Stimulated activated CD8-positive, alpha-beta memory T cell treated with anti-CD3 and anti-CD28 coated beads, Interleukin-12 subunit alpha, Interleukin-12 subunit beta, amount 100 ng/mL, for 1 hour (primary cell): ENCODE measurements around the gene ERN1.
"Not testable (repeated sequence)": the region's sequence is repeated elsewhere in the genome, so short reads cannot be mapped to it uniquely, and the experiment has no call there.

ENCODE experiments used
- DNase-seq: peaks from one replicate; pipeline ENCODE4 v3.0.0-alpha.2; 2020; ENCODE audit warnings: low read depth

The ERN1 gene

DNA sequence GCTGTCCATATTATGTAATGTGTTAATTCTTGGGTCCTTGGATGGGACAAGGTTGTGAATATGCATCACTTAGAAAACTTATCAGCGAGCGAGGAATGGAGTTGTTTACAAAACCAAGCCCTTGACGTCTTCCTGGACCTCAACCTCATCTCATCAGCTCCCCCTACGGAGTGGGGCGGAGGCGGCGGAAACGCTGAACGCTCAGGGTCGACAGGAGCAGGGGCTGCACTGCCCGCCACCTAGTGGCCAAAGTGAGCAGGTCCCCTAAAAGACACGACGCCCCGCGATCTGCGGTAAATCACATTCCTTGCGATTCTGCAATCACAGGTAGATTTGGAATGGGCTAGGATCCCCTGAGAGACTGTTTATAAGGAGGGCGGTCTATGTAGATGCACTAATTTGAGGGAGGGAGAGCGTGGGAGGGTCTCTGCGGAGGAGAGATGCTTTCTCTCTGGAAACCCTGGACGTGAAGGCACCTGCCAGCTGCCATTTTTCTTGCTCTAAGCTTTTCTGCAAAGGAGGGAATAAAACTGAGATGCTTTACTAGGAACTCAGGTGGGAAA lies 104.1 kb downstream of the ERN1 start:
- peak; percentile 78 for DNase-seq

DNA sequence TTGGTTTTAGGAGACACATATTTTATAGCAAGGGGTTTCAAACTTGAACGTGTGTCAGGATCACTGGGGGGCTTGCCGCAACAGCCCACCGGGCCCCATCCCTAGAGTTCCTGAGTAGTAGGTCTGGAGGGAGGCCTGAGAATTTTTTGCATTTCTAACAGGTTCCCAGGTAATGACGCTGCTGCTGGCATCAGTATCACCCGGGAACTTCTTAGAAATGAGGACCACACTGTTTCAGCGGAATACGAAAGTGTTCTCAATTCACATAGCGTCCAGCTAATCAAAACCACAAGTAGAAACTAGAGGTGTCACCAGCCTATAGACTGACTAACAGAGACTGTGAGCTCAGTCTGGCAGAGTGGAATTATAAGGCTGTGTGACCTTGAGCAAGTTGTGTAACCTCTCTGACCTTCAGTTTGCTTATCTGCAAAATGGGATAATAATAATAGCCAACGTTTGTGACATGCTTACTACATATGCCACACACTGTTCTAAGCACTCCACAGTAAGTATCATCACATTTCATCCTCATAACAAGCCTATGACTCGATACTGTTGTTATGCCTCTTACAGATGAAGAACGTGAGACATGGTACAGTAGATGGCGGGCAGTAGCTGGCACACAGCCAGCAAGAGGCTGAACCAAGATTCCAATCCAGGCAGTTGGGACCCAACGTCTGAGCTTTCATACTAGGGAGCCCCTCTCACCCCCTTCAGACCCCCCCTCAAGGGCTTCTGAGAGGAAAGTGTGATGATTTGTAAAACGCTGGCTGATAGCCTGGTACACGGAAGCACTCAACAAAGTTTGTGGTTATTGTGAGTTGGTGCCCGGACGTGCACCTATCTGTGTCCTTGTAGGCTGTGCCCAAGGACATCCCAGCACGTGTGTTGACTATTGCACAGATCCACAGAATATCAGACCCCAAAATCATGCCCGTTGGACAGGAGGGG lies 104.9 kb downstream of the ERN1 start:
- DNase-seq: peak; percentile 30

DNA sequence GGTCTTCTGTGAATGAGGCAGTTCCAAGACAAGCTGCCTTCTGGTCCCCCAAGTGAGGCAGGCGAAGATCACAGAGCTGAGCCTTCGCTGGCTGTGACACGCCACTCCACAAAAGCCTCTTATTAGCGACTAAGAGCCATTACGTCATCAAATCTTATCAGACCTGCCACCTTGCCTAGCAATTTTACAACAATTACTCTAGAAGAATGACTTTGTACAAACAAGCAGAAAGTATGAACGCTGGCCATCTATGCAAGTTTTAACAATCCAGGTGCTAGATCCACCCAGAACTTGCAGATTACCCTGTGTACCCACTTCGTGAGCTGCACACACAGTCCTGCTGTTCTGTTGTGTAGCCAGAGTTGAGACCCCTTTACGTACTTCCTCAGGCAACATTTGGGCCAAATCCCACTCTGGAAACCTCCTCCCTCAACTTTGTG lies 105.7 kb downstream of the ERN1 start:
- no peak for DNase-seq

DNA sequence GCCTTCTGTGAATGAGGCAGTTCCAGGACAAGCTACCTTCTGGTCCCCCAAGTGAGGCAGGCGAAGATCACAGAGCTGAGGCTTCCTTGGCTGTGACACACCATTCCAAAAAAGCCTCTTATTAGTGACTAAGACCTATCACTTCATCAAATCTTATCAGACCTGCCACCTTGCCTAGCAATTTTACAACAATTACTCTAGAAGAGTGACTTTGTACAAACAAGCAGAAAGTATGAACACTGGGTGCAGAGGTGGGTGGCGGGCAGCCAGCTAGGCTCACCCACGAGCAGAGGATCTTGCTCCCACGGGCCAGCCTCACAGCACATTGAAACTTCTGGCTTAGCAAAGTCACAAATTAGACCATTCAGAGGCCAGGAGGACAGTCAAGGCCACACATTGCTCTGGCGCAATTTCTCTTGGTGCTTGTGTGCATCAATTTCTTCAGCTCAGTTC lies 107.3 kb downstream of the ERN1 start:
- DNase-seq: no peak

DNA sequence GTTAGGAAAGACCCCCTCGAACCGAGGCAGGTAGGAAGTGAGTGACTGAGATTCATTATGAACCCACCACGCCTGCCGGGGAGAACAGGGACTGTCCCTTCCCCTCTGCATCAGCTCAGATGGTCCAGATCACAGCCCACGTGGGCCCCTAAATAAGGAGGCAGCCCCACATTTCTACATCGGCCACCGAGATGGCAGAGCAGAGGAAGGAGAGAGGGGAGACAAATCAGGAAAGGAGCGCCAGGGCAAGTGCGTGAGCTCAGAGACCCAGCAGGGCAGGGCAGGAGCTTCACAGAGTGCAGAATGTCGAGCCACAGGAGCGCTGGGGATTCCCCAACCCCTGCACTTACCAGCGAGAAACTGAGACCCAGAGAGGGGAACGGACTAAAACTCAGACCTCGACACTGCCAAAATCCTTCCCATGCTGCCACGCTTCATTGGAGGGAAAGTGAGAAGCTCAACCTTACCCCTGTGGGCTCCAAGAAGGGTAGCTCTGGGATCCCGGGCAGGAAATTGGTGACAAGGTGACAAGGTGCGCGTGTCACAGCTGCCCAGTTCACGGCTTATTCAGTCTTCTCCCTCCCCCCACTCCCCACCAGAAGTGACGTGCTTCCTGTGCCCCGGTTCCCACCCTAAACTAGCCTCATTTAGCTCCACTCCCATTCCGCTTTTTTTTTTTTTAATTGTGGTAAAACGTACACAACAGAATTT lies 109.7 kb downstream of the ERN1 start, which contains the start of gene ICAM2:
Gene ICAM2, minus strand, starts transcription at position 578 of the 711 bp plus-strand sequence. CDS start 13,942 bp downstream, outside the sequence.
- DNase-seq: peak; percentile 86

DNA sequence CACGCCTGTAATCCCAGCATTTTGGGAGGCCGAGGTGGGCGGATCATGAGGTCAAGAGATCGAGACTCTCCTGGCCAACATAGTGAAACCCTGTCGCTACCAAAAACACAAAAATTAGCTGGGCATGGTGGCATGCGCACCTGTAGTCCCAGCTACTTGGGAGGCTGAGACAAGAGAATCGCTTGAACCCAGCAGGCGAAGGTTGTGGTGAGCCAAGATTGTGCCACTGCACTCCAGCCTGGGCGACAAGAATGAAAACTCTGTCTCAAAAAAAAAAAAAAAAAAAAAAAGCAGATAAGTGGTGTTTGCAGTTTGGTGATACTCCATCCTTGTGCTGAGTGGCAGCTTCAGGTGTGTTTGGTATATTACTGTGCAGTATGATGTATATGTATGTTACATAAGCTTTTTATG lies 110.4 kb downstream of the ERN1 start:
- not testable (repeated sequence) for DNase-seq

DNA sequence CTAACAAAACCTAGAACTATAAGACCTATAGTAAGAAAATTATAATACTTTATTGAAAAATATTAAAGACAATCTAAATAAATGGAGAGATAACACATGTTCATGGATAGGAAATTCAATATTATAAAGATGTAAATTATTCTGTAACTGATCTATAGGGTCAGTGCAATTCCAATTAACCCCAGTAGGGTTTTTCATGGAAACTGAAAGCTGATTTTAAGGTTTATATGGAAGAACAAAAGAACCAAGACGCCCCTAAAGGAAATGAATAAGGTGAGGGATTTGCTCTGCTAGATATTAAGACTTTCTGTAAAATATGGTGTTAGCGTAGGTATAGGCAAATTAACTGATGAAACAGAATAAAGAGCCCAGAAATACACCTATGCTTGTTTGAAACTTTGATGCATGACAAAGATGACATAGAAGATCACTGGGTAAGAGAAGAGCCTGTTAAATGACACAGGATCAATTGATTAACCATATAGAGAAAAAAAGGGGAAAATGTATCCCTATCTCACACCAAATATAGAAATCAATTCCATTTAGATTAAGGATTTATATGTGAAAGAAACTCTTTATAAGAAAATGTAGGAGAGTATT lies 112.5 kb downstream of the ERN1 start:
- DNase-seq: no peak

DNA sequence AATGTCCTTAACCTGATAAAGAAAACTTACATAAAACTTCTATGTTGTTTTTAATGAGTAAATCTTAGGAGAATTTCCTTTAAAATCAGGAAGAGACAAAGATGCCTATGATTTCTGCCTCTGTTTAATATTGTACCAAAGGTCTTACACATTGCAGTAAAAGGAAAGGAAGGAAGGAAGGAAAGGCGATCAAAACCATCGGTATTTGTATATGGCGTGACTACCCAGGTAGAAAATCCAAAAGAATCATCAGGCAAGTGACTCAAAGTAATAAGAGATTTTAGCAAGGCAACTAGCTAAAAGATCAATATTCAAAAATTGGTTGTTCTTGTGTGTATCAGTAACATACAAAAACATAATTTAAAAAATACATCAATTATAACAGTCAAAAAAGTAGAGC lies 113.0 kb downstream of the ERN1 start:
- no peak for DNase-seq

DNA sequence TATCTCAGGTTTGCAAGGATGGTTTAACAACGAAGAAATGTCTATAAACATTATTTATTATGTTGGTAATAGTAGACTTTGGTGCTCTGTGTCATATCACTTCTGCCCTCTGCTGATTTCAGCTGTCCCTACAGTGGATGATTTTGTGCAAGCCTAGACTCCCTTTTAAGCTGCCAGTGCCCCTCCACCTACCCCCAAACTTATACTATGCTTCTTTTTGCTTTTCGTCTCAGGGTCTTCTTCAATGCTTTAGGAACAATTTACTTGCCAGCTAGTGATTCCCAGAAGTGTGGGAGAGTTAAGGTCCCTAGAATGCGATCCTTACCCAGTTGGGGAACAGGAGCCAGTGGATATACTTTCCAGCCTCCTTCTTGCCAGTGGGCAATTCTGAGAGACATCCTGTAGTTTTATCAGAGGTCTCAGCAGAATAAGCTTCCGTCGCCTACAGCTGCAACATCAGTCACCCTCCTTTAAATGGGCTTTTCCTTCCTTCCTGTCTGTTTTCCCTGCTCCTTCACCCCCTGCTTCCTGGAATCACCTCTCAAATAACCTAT lies 113.6 kb downstream of the ERN1 start:
- no peak for DNase-seq

DNA sequence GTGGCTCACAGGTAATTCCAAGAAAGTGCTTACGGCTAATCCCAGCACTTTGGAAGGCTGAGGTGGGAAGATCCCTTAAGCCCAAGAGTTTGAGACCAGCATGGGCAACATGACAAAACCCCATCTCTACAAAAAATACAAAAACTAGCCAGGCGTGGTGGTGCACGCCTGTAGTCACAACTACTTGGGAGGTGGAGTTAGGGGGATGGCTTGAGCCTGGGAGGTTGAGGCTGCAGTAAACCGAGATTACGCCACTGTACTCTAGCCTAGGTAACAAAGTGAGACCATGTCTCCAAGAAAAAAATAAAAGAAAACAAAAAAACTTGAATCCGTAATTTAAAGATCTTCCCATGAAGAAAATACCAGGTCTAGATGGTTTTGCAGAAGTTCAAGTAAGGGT lies 114.5 kb downstream of the ERN1 start:
- DNase-seq: no peak

DNA sequence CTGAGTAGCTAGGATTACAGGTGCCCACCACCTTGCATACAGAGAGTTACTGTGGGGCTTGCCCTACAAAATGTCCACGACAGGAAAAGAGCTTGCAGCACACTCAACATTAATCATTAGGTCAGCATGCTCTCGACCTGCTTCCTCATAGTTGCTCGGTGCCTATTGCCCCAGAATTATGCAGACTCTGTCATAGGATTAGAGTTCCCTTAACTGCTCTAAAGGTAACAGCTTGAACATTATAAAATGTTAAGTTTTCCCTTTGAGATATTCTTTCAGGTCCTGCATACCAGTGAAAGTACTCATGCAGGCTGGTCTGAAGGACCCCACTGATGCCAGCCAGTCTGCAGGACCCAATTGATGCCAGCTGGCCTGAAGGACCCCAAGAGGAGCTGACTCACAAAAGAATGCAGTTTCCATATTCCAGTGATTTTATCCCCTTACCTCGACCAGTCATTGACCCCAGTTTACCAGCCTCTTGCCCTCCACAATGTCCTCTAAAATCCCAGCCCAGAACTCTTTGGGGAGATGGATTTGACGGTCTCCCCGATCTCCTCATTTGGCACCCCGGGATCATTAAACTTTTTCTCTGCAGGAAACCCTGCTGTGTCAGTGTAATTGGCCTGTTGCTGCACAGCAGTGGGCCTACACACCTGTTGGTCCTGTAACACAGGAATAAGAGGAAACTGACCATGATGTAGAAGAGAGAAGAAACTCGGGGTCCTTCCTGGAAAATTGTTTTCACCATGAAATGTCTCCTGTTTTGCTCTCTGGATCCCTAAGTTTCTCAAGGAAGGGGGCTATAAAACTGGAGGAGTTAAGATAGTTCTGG lies 120.2 kb downstream of the ERN1 start:
- no peak for DNase-seq

DNA sequence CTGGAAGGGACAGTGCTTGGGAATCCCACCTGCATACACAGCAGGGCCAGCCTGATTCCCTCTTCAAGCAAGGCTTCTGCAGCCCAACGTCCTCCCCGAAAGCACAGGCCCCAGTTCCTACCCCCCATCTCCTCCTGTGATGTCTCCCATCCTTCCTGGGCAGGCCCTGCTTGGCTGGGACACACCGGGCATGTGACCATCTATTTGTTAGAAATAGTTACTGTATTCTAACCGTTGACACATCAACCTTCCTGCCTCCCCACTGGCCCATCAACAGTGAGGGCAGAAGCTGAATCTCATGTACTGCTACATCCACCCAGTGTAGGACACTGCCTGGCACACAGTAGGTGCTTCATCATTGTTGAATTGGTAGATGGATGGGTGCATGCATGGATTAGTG lies 121.1 kb downstream of the ERN1 start:
- no peak for DNase-seq

DNA sequence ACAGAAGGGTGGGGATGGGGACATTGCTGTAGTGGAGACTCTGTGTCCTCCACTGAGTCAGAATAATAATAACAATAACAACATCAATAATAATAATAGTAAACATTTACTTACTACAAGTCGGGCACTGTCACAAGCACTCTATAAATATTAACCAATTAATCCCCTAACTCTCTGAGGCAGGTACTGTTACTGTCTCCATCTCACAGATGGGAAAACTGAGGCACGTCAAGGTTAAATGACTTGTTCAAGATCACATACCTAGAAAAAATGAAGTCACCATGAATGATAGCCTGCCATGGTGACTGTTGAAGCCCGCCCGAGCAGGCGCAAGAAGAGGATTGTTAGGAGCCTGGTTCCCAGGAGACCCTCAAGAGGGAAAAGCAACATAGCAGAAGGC lies 121.6 kb downstream of the ERN1 start:
- DNase-seq: no peak

DNA sequence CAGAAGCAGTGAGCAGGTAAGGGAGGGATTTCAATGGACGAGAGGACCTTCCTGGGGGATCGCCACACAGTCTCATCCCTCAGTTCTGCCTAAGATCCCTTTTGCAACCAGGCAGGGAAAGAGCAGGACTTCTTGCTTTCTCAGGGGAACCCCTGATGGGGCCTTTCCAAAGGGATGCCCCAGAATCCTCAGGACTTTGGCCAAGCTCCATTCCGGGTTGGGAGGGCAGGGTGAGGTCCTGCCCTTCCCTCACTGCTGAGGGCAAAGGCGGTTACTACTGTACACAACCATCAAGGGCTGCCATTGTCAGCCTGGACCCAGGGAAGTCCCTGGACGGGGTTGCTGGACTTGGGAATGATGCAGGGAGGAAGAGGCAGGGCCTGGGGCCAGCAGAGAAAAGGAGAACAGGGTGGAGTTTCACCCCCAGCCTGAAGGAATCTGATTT lies 122.1 kb downstream of the ERN1 start:
- DNase-seq: no peak

DNA sequence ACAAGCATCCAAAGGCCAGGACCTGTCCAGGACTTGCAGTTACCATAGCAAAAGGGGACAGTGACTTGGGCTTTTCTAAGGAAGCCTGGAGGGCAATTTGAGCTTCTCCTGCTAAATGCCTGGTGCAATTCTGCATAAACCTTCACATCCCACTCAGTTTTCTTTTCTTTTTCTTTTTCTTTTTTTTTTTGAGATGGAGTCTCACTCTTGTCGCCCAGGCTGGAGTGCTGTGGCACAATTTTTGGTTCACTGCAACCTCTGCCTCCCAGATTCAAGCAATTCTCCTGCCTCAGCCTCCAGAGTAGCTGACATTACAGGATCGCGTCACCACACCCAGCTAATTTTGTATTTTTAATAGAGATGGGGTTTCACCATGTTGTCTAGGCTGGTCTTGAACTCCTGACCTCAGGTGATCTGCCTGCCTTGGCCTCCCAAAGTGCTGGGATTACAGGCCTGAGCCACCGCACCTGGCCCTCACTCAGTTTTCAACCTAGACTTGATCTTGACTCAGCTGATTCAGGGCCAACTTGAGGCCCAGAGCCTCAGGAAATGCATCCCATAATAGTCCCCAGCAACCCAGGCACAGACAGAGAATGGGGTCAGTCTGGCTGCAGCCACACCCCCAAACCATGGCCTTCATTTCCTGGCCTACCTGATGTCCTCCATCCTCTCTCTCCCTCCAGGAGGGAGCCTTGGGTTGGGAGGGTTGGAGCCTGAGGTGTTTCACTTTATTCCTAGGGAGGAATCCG lies 122.7 kb downstream of the ERN1 start:
- not testable (repeated sequence) for DNase-seq

DNA sequence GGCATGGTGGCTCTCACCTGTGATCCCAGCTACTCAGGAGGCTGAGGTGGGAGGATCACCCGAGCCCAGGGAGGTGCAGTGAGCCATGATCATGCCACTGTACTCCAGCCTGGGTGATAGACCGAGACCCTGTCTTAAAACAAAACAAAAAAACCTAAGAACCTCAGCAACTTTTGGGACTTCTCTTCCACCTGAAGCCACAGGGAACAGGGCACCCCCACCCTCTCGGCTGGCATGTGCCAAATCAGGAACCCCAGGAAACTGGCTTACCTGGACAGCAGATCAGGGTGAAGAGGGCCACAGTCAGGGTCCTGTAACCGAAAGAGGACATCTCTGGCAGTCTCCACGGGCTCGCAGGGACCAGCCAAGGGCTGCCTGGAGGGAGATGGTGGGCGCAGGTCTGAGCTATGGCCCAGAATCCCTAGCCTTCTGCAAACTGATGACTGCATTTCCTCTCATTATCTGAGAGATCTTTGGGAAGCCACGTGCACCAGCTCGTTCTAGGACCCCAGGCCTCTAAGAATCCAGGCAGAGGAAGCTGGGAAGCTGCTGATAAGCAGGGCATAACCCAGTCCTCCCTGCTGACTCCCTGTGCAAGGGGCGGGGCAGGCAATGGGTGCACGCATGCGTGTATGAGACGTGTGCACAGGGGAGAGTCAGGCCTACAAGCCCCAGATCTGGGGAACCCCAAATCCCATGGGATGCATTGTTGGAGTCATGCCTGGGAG lies 123.4 kb downstream of the ERN1 start:
- DNase-seq: no peak

DNA sequence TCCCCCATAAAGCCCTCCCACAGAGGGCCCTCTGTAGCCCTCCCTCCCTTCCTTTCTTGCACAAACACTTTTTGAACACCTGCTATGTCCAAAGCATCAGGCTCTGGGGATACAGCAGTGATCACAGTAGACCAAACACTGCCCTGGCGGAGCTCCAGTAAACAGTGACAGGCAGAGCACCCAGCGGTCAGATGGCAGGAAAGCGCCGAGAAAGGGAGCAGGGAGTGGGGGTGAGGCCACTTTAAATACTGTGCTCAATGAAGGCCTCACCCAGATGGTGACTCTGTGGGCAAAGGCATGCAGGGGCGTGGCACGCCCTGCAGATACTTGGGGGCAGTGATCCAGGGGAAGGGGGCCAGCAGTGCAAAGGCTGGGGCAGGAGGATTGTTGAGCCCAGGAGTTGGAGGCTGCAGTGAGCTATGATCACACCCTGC lies 124.2 kb downstream of the ERN1 start:
- DNase-seq: no peak

DNA sequence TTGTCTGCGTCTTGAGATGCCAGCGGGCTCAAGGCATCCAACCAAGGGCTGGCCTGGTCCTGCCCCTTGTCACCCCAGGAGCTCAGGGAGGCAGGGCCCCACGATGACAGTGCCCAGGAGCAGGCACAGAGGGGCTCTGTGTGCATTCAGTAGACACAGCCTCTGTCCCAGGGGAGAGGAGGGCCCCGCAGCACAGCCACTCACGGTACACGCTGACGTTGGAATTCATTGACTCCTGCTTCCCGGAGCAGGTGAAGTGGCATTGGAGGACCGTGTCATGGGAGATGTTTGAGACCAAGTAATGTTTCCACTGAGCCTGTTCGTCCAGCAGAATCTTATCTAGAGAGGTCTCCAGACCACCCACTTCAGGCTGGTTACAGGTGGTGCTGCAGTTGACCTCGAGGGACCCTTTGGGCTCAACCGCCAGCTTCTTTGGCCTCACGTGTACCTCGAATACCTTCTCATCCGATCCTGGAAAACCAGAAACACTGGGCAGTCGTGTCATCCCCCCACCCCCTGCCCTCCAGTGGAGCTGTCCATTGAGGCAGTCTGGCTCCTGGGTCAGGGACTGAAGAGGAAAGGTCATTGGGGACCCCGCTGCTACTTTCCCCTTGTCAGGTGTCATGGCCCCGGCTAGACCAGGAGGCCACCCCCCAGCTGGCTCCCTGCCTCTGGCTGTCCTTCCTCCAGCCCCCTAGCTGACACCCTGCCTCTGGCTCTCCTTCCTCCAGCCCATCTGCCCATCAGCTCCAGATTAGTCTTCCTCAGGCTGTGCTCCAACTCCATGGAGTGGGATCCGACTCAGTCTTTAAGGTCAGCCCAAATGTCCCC lies 124.8 kb downstream of the ERN1 start:
- DNase-seq: no peak
